ENCODE data around the gene AQP12A. TPM values are rescaled to one million over a fixed set of nuclear protein-coding genes. Genes with fewer than 3 reads are reported as not detected.
"Not testable (repeated sequence)": the region's sequence is repeated elsewhere in the genome, so short reads cannot be mapped to it uniquely, and the experiment has no call there.

The AQP12A gene
- polyA plus RNA-seq, 1 of the 3 experiments (the other 2 are of a cell fraction), result not detected

- DNase-seq; H3K9ac ChIP-seq; H3K9me2 ChIP-seq; H3K4me1 ChIP-seq (ENCODE audit: control insufficient read depth in 1 of 2, insufficient read depth in 2 of 2, low read depth in 1 of 2, low read length in 1 of 2); H3K27me3 ChIP-seq (ENCODE audit: insufficient read depth); CTCF ChIA-PET; H4K20me1 ChIP-seq (ENCODE audit: insufficient read depth); H3K4me3 ChIP-seq (ENCODE audit: low read depth in 2 of 2, low read length in 1 of 2); POLR2A ChIA-PET; H3F3A ChIP-seq (replicated peaks; ENCODE audit: insufficient read depth); H2AFZ ChIP-seq (ENCODE audit: low read depth); H3K9me3 ChIP-seq; H3K79me2 ChIP-seq (ENCODE audit: insufficient read depth); H3K27ac ChIP-seq (ENCODE audit: low read depth in 2 of 2, low read length in 1 of 2); H3K36me3 ChIP-seq (replicated peaks in 1 of 2; ENCODE audit: control insufficient read depth in 1 of 2, insufficient read depth in 2 of 2, low read length in 1 of 2); H3K4me2 ChIP-seq: not testable (repeated sequence)
- no CpG with 5 or more reads among the region's 19 CpGs for WGBS (ENCODE audit: low lambda C conversion rate)
Measured at GRCh38 chr2:240695593-240695992, 3.9 kb downstream of the AQP12A start.

- H3K27ac ChIP-seq (ENCODE audit: low read depth in 2 of 2, low read length in 1 of 2); H3K4me1 ChIP-seq (ENCODE audit: control insufficient read depth in 1 of 2, insufficient read depth in 2 of 2, low read depth in 1 of 2, low read length in 1 of 2); H4K20me1 ChIP-seq (ENCODE audit: insufficient read depth); H3K9me3 ChIP-seq; H3K36me3 ChIP-seq (replicated peaks in 1 of 2; ENCODE audit: control insufficient read depth in 1 of 2, insufficient read depth in 2 of 2, low read length in 1 of 2); DNase-seq; CTCF ChIA-PET; H3K4me3 ChIP-seq (ENCODE audit: low read depth in 2 of 2, low read length in 1 of 2); H3K27me3 ChIP-seq (ENCODE audit: insufficient read depth); H3K4me2 ChIP-seq; H3K9me2 ChIP-seq; H3K79me2 ChIP-seq (ENCODE audit: insufficient read depth); POLR2A ChIA-PET; H3F3A ChIP-seq (replicated peaks; ENCODE audit: insufficient read depth); H2AFZ ChIP-seq (ENCODE audit: low read depth); H3K9ac ChIP-seq: not testable (repeated sequence)
- 77% methylated on average over 3 of the region's 13 CpGs for WGBS (ENCODE audit: low lambda C conversion rate)
Measured at GRCh38 chr2:240696469-240696868, 4.8 kb downstream of the AQP12A start.

- H3K4me3 ChIP-seq (ENCODE audit: low read depth in 2 of 2, low read length in 1 of 2); H3K27ac ChIP-seq (ENCODE audit: low read depth in 2 of 2, low read length in 1 of 2); H3K9me3 ChIP-seq; H3F3A ChIP-seq (replicated peaks; ENCODE audit: insufficient read depth); DNase-seq; CTCF ChIA-PET; H3K4me1 ChIP-seq (ENCODE audit: control insufficient read depth in 1 of 2, insufficient read depth in 2 of 2, low read depth in 1 of 2, low read length in 1 of 2); H3K9ac ChIP-seq; H4K20me1 ChIP-seq (ENCODE audit: insufficient read depth); H3K27me3 ChIP-seq (ENCODE audit: insufficient read depth); H3K9me2 ChIP-seq; H3K36me3 ChIP-seq (replicated peaks in 1 of 2; ENCODE audit: control insufficient read depth in 1 of 2, insufficient read depth in 2 of 2, low read length in 1 of 2); H2AFZ ChIP-seq (ENCODE audit: low read depth); H3K79me2 ChIP-seq (ENCODE audit: insufficient read depth); POLR2A ChIA-PET; H3K4me2 ChIP-seq: not testable (repeated sequence)
- 53% methylated on average over 3 of the region's 33 CpGs for WGBS (ENCODE audit: low lambda C conversion rate)
Measured at GRCh38 chr2:240698852-240699561, 7.3 kb downstream of the AQP12A start.

- H3K4me3 ChIP-seq (ENCODE audit: low read depth in 2 of 2, low read length in 1 of 2); H3K9me2 ChIP-seq; H3K36me3 ChIP-seq (replicated peaks in 1 of 2; ENCODE audit: control insufficient read depth in 1 of 2, insufficient read depth in 2 of 2, low read length in 1 of 2); H3K4me1 ChIP-seq (ENCODE audit: control insufficient read depth in 1 of 2, insufficient read depth in 2 of 2, low read depth in 1 of 2, low read length in 1 of 2); DNase-seq; H3K4me2 ChIP-seq; POLR2A ChIA-PET; H3K9me3 ChIP-seq; H4K20me1 ChIP-seq (ENCODE audit: insufficient read depth); H3K27ac ChIP-seq (ENCODE audit: low read depth in 2 of 2, low read length in 1 of 2); H2AFZ ChIP-seq (ENCODE audit: low read depth); H3K27me3 ChIP-seq (ENCODE audit: insufficient read depth); H3F3A ChIP-seq (replicated peaks; ENCODE audit: insufficient read depth); H3K79me2 ChIP-seq (ENCODE audit: insufficient read depth); H3K9ac ChIP-seq: not testable (repeated sequence)
- WGBS (ENCODE audit: low lambda C conversion rate), result no CpG with 5 or more reads among the region's 8 CpGs
- CTCF ChIA-PET, result interaction anchor here (1.1 kb wide), 1 partner anchor 9 kb away, joined by 3 read pairs; no protein-coding TSS in a partner anchor
Measured at GRCh38 chr2:240699835-240700234, 8.2 kb downstream of the AQP12A start.

GRCh38 chr2:240700616-240701015, 8.9 kb downstream of the AQP12A start:
- POLR2A ChIA-PET, result not testable (repeated sequence)

More at GRCh38 chr2:240700616-240701015, 8.9 kb downstream of the AQP12A start:
- H3F3A ChIP-seq (replicated peaks; ENCODE audit: insufficient read depth); H3K4me2 ChIP-seq; H4K20me1 ChIP-seq (ENCODE audit: insufficient read depth); H3K27me3 ChIP-seq (ENCODE audit: insufficient read depth); H3K9me2 ChIP-seq; DNase-seq; H3K4me1 ChIP-seq (ENCODE audit: control insufficient read depth in 1 of 2, insufficient read depth in 2 of 2, low read depth in 1 of 2, low read length in 1 of 2); H3K9ac ChIP-seq; H3K27ac ChIP-seq (ENCODE audit: low read depth in 2 of 2, low read length in 1 of 2); H3K4me3 ChIP-seq (ENCODE audit: low read depth in 2 of 2, low read length in 1 of 2); H3K9me3 ChIP-seq; H3K79me2 ChIP-seq (ENCODE audit: insufficient read depth); H2AFZ ChIP-seq (ENCODE audit: low read depth); H3K36me3 ChIP-seq (replicated peaks in 1 of 2; ENCODE audit: control insufficient read depth in 1 of 2, insufficient read depth in 2 of 2, low read length in 1 of 2): not testable (repeated sequence)
- CTCF ChIA-PET, result interaction anchor here (1.1 kb wide), 1 partner anchor 8 kb away, joined by 3 read pairs; no protein-coding TSS in a partner anchor
- 73% methylated on average over 18 of the region's 21 CpGs for WGBS (ENCODE audit: low lambda C conversion rate)

Measured in SK-N-SH (cell line).